H1 (cell line): ENCODE measurements around the gene MRTFA. TPM values are rescaled to one million over a fixed set of nuclear protein-coding genes. Genes with fewer than 3 reads are reported as not detected.

Source experiments
- CTCF ChIA-PET: fragments of 300-600 bp; sonication (Branson Sonifier 250); formaldehyde crosslinking; loops from one replicate; lab custom pipeline; 2021; ENCODE audit not compliant: partially characterized antibody; lab: Charles Lee
- POLR2A ChIA-PET: fragments of 300-600 bp; sonication (Branson Sonifier 250); formaldehyde crosslinking; loops from one replicate; lab custom pipeline; 2021; ENCODE audit warnings: inconsistent platforms; ENCODE audit not compliant: partially characterized antibody; lab: Charles Lee
- DNase-seq, 2 experiments: peaks; one replicate each; pipeline versions ENCODE4 v3.0.0 to v3.0.0-alpha.2; 2010 to 2022; ENCODE audit warnings: low spot score in 2 of 2, low read depth in 1 of 2, mixed read lengths in 1 of 2
- FAIRE-seq: peaks from 2 replicates; lab custom pipeline; 2011; peaks lifted over from hg19 to GRCh38; lab: Jason Lieb, UNC
- H2AFZ ChIP-seq: 2 replicates; pipeline ENCODE4 v1.8.1; 2012; ENCODE audit warnings: low read length, inconsistent platforms
- H2AK5ac ChIP-seq: 2 replicates; pipeline ENCODE4 v1.6.1; 2013; ENCODE audit warnings: low read depth, low read length
- H2BK120ac ChIP-seq: replicated peaks from 2 replicates; pipeline ENCODE3; 2013; ENCODE audit warnings: low read depth, low read length, inconsistent platforms
- H2BK12ac ChIP-seq: 2 replicates; pipeline ENCODE4 v1.6.1; 2013; ENCODE audit warnings: low read depth, low read length
- H2BK15ac ChIP-seq: 2 replicates; pipeline ENCODE4 v1.6.1; 2013; ENCODE audit warnings: low read length
- H2BK20ac ChIP-seq: 2 replicates; pipeline ENCODE4 v1.6.1; 2013; ENCODE audit warnings: low read length
- H2BK5ac ChIP-seq: 2 replicates; pipeline ENCODE4 v1.6.1; 2013; ENCODE audit warnings: low read depth, low read length
- H3K14ac ChIP-seq: 2 replicates; pipeline ENCODE4 v1.6.1; 2013; ENCODE audit warnings: inconsistent platforms; ENCODE audit not compliant: insufficient read length
- H3K18ac ChIP-seq: 2 replicates; pipeline ENCODE4 v1.6.1; 2013; ENCODE audit warnings: low read length; ENCODE audit errors: extremely low read depth
- H3K23ac ChIP-seq: 2 replicates; pipeline ENCODE4 v1.6.1; 2013; ENCODE audit warnings: inconsistent platforms; ENCODE audit not compliant: insufficient read length
- H3K23me2 ChIP-seq: 2 replicates; pipeline ENCODE4 v1.6.1; 2013; ENCODE audit warnings: low read depth, low read length
- H3K27ac ChIP-seq: 2 replicates; pipeline ENCODE4 v1.6.1; 2011; ENCODE audit warnings: low read depth, low read length, inconsistent platforms
- H3K27me3 ChIP-seq, 4 experiments: replicated peaks in 1 of 4; 1 replicate in 1 of 4; 2 replicates in 3 of 4; pipeline versions ENCODE4 v1.6.1 to v1.8.1; 2011 to 2013; ENCODE audit warnings: low read length in 3 of 4, mild to moderate bottlenecking in 3 of 4, inconsistent platforms in 2 of 4, mixed read lengths in 2 of 4, moderate library complexity in 1 of 4; ENCODE audit not compliant: control insufficient read depth in 3 of 4, insufficient read depth in 3 of 4; ENCODE audit errors: extremely low read depth in 1 of 4
- H3K36me3 ChIP-seq, 4 experiments: 2 replicates each; pipeline versions ENCODE4 v1.6.1 to v1.8.1; 2011 to 2013; ENCODE audit warnings: mild to moderate bottlenecking in 4 of 4, low read length in 3 of 4, moderate library complexity in 2 of 4, control low read depth in 1 of 4, inconsistent platforms in 1 of 4; ENCODE audit not compliant: insufficient read depth in 4 of 4, control insufficient read depth in 2 of 4
- H3K4ac ChIP-seq: replicated peaks from 2 replicates; pipeline ENCODE3; 2013; ENCODE audit warnings: low read length, low read depth, mixed read lengths, inconsistent platforms; ENCODE audit not compliant: insufficient read length
- H3K4me1 ChIP-seq, 4 experiments: replicated peaks in 1 of 4; 1 replicate in 1 of 4; 2 replicates in 3 of 4; pipeline versions ENCODE4 v1.6.1 to v1.8.1; 2011 to 2013; ENCODE audit warnings: low read length in 3 of 4, inconsistent platforms in 2 of 4, mixed read lengths in 1 of 4; ENCODE audit not compliant: insufficient read depth in 4 of 4, control insufficient read depth in 3 of 4
- H3K4me2 ChIP-seq, 2 experiments: 2 replicates each; pipeline versions ENCODE4 v1.6.1 to v1.8.1; 2011 to 2013; ENCODE audit warnings: low read depth in 2 of 2, low read length in 2 of 2, control low read depth in 1 of 2, inconsistent platforms in 1 of 2, mild to moderate bottlenecking in 1 of 2; ENCODE audit not compliant: insufficient read depth in 1 of 2
- H3K4me3 ChIP-seq, 4 experiments: fragments of 200-600, 300-600 bp in 1 of 4; sonication (generic), shearing (Covaris generic), sonication (Bioruptor Twin) in 1 of 4; 2 replicates each; pipeline versions ENCODE4 v1.5.1 to v1.8.1; 2011 to 2016; ENCODE audit warnings: low read length in 4 of 4, low read depth in 3 of 4, control low read depth in 2 of 4, inconsistent platforms in 2 of 4, mild to moderate bottlenecking in 2 of 4, mixed read lengths in 1 of 4, moderate library complexity in 1 of 4; ENCODE audit not compliant: insufficient read depth in 2 of 4; ENCODE audit errors: extremely low read depth in 1 of 4
- H3K56ac ChIP-seq: replicated peaks from 2 replicates; pipeline ENCODE3; 2013; ENCODE audit warnings: low read depth, mild to moderate bottlenecking, mixed read lengths, low read length, inconsistent platforms; ENCODE audit not compliant: insufficient read length
- H3K79me1 ChIP-seq: 2 replicates; pipeline ENCODE4 v1.6.1; 2013; ENCODE audit warnings: low read depth, low read length, control low read depth
- H3K79me2 ChIP-seq, 2 experiments: 2 replicates each; pipeline versions ENCODE4 v1.6.1 to v1.8.1; 2012 to 2013; ENCODE audit warnings: low read length in 2 of 2, mild to moderate bottlenecking in 2 of 2, inconsistent platforms in 1 of 2; ENCODE audit not compliant: insufficient read depth in 2 of 2, control insufficient read depth in 1 of 2
- H3K9ac ChIP-seq, 4 experiments: replicated peaks in 1 of 4; 1 replicate in 1 of 4; 2 replicates in 3 of 4; pipeline versions ENCODE4 v1.6.1 to v1.8.1; 2011 to 2013; ENCODE audit warnings: low read depth in 3 of 4, low read length in 3 of 4, control low read depth in 2 of 4, mild to moderate bottlenecking in 2 of 4, moderate library complexity in 2 of 4, inconsistent platforms in 1 of 4; ENCODE audit errors: extremely low read depth in 1 of 4
- H3K9me3 ChIP-seq, 2 experiments: 2 replicates each; pipeline versions ENCODE4 v1.6.1 to v1.8.1; 2012 to 2013; ENCODE audit warnings: mild to moderate bottlenecking in 2 of 2, moderate library complexity in 2 of 2, control low read depth in 1 of 2, inconsistent platforms in 1 of 2, low read depth in 1 of 2, low read length in 1 of 2, mixed read lengths in 1 of 2; ENCODE audit not compliant: insufficient read depth in 2 of 2
- H4K20me1 ChIP-seq, 2 experiments: replicated peaks in 1 of 2; 2 replicates each; pipeline versions ENCODE3 to v1.8.1; 2011 to 2013; ENCODE audit warnings: inconsistent platforms in 2 of 2, low read length in 2 of 2, mild to moderate bottlenecking in 1 of 2; ENCODE audit not compliant: insufficient read depth in 2 of 2, control insufficient read depth in 1 of 2
- H4K5ac ChIP-seq: 2 replicates; pipeline ENCODE4 v1.6.1; 2013; ENCODE audit warnings: low read length, low read depth, mixed read lengths, inconsistent platforms; ENCODE audit not compliant: insufficient read length
- H4K8ac ChIP-seq: 2 replicates; pipeline ENCODE4 v1.8.0; 2013; ENCODE audit warnings: mild to moderate bottlenecking, moderate library complexity, low read length, inconsistent platforms; ENCODE audit not compliant: insufficient read depth; ENCODE audit errors: extremely low read depth
- H4K91ac ChIP-seq: replicated peaks from 2 replicates; pipeline ENCODE3; 2013; ENCODE audit warnings: low read length, mixed read lengths, inconsistent platforms; ENCODE audit not compliant: insufficient read length
- EZH2 ChIP-seq: fragments of 200-600 bp; sonication (generic); IDR thresholded peaks from 2 replicates; pipeline ENCODE4 v1.7.1; 2012; ENCODE audit warnings: low read depth, mild to moderate bottlenecking, moderate library complexity, low read length, inconsistent platforms; ENCODE audit not compliant: severe bottlenecking
- GTF2F1 ChIP-seq: IDR thresholded peaks from 2 replicates; pipeline ENCODE4 v1.6.1; 2012; ENCODE audit warnings: low read depth, low read length, improper control_type of control experiment, borderline replicate concordance
- NANOG ChIP-seq: IDR thresholded peaks from 2 replicates; pipeline ENCODE4 v1.6.1; 2011; ENCODE audit warnings: low read length, low read depth, mild to moderate bottlenecking, inconsistent platforms; ENCODE audit not compliant: insufficient read depth, poor library complexity, severe bottlenecking
- RFX5 ChIP-seq: IDR thresholded peaks from 2 replicates; pipeline ENCODE4 v1.6.1; 2011; ENCODE audit warnings: low read depth, low read length, improper control_type of control experiment, borderline replicate concordance
- TBP ChIP-seq: IDR thresholded peaks from 2 replicates; pipeline ENCODE4 v1.6.1; 2011; ENCODE audit warnings: low read depth, low read length, improper control_type of control experiment
- WGBS, 2 experiments: shearing (Covaris generic) in 1 of 2; methylation state at CpG; one replicate each; pipeline versions ENCODE4 v1.1.6 to v1.1.7; 2013 to 2015; ENCODE audit warnings: low lambda C conversion rate in 2 of 2, mixed read lengths in 2 of 2, inconsistent platforms in 1 of 2, low coverage in 1 of 2, missing lambda C conversion rate in 1 of 2; ENCODE audit not compliant: insufficient replicate concordance in 2 of 2, insufficient coverage in 1 of 2, insufficient read length in 1 of 2; ENCODE audit errors: extremely low coverage in 1 of 2, missing lambda C conversion rate in 1 of 2; 5-methylcytosine and 5-hydroxymethylcytosine counted together
- polyA plus RNA-seq, 7 experiments: library from polyadenylated mRNA; depleted of rRNA in 3 of 7; stranded (reverse) in 5 of 7; unstranded in 2 of 7; fragments of >200 nt in 5 of 7; fragments of 200-250 nt in 2 of 7; gene quantifications; 1 replicate in 5 of 7; 2 replicates in 1 of 7; 4 replicates in 1 of 7; pipeline versions ENCODE4 v1.2.1 to v1.2.3, GENCODE V29; 2011 to 2013; ENCODE audit warnings: missing spikeins in 2 of 7, mixed read lengths in 2 of 7
- total RNA-seq: library from RNA; stranded (reverse); fragmentation: NEBNext Ultra II Directional; extraction: Animal tissue kit (Norgen Biotek cat#: 25700); gene quantifications from 2 replicates; pipeline ENCODE4 v1.2.1, GENCODE V29; 2021

MRTFA gene
- total and polyA plus RNA-seq, 2 of the 8 experiments (the other 6 are each of a cell fraction or from before 2014, with no cell fraction given) = 5.4 to 37.9 TPM

GRCh38 chr22:40673017-40673416 is 36.5 kb upstream of the MRTFA start:
- Histone ChIP-seq H3K4me3 (no peak overlapping the region), H3K9ac (no peak overlapping the region), H4K5ac (no peak overlapping the region), H2AK5ac (no peak overlapping the region), H3K79me2 (no peaks in the 10 kb centered on the region), H2BK120ac (no peak overlapping the region), H3K4me2 (no peak overlapping the region), H3K4me1 (no peaks in the 10 kb centered on the region)
- CTCF ChIA-PET = interaction anchor here (0.6 to 2.0 kb wide), 3 partner anchors 10 to 23 kb away, joined by 3 to 11 read pairs (median 5); no protein-coding TSS in a partner anchor
- POLR2A ChIA-PET = no interaction called here
- no peak for TF ChIP-seq GTF2F1
- TF ChIP-seq RFX5 = no peak
- TF ChIP-seq EZH2 = no peak
- no peak for TF ChIP-seq TBP
- no peak for TF ChIP-seq NANOG
- TF ChIP-seq, all 59 proteins: peak for 0
- Histone ChIP-seq H2BK12ac (no peak overlapping the region), H2BK15ac (no peak overlapping the region), H3K23me2 (no peaks in the 10 kb centered on the region), H4K91ac (no peak overlapping the region), H3K9me3 (0 out of 4 replicates have a peak, but pooled peaks cover 0 to 2% of the 10 kb centered on the region in 2 experiments), H3K27ac (no peak overlapping the region), H4K8ac (no peak overlapping the region), H3K23ac (no peak overlapping the region), H3K14ac (no peak overlapping the region), H2AFZ (no peak overlapping the region), H2BK20ac (no peak overlapping the region), H3K56ac (no peak overlapping the region), H3K4ac (no peak overlapping the region), H2BK5ac (no peak overlapping the region), H3K79me1 (no peaks in the 10 kb centered on the region), H3K27me3 (no peaks in the 10 kb centered on the region), H4K20me1 (no peaks in the 10 kb centered on the region), H3K18ac (no peak overlapping the region), H3K36me3 (no peaks in the 10 kb centered on the region)
- 93% methylated on average over 4 of the region's 4 CpGs; no CpG with 5 or more reads in 1 of the 2 experiments for WGBS, 2 experiments
- FAIRE-seq (no peak), DNase-seq (no peak)
